HG02938 (cell line): ENCODE measurements around the gene FLOT2.
A peak's percentile ranks its signal among the peaks of the same experiment; 100 is the strongest.
"Not testable (repeated sequence)": the region's sequence is repeated elsewhere in the genome, so short reads cannot be mapped to it uniquely, and the experiment has no call there.

Source experiments
- ATAC-seq: cut with Tn5 transposase; IDR thresholded peaks from one replicate; pipeline ENCODE4 v1.9.1; 2021; ENCODE audit warnings: mild to moderate bottlenecking, moderate library complexity; ENCODE audit not compliant: unreplicated experiment

Gene FLOT2

GRCh38 chr17:28877150-28877711, 20.3 kb downstream of the FLOT2 start:
- ATAC-seq: not testable (repeated sequence)

GRCh38 chr17:28875848-28876550, 21.5 kb downstream of the FLOT2 start:
- ATAC-seq: no peak

- no peak for ATAC-seq
Measured at GRCh38 chr17:28874750-28875149, 22.8 kb downstream of the FLOT2 start.

- ATAC-seq: no peak
Measured at GRCh38 chr17:28873839-28874238, 23.7 kb downstream of the FLOT2 start.

- ATAC-seq: peak; percentile 96
Measured at GRCh38 chr17:28871056-28871579, 26.4 kb downstream of the FLOT2 start.

GRCh38 chr17:28867276-28867675, 30.3 kb downstream of the FLOT2 start:
- no peak for ATAC-seq

GRCh38 chr17:28865946-28866752, 31.4 kb downstream of the FLOT2 start:
- ATAC-seq: no peak

- ATAC-seq: no peak
Measured at GRCh38 chr17:28864991-28865849, 32.3 kb downstream of the FLOT2 start.

GRCh38 chr17:28863953-28864352, 33.6 kb downstream of the FLOT2 start:
- no peak for ATAC-seq

GRCh38 chr17:28862561-28862960, 35.0 kb downstream of the FLOT2 start:
- ATAC-seq: no peak

- no peak for ATAC-seq
Measured at GRCh38 chr17:28861393-28862203, 35.9 kb downstream of the FLOT2 start.

- ATAC-seq: no peak
Measured at GRCh38 chr17:28860363-28860808, 37.1 kb downstream of the FLOT2 start.

- no peak for ATAC-seq
Measured at GRCh38 chr17:28858801-28859355, 38.7 kb downstream of the FLOT2 start.

GRCh38 chr17:28857905-28858800, 39.4 kb downstream of the FLOT2 start:
- ATAC-seq: no peak

- ATAC-seq: no peak
Measured at GRCh38 chr17:28856028-28856574, 41.4 kb downstream of the FLOT2 start.

GRCh38 chr17:28855336-28855679, 42.2 kb downstream of the FLOT2 start:
- no peak for ATAC-seq

- peak; percentile 89 for ATAC-seq
Measured at GRCh38 chr17:28854457-28855335, 42.8 kb downstream of the FLOT2 start, which contains the start of gene ERAL1. Gene ERAL1 (plus strand): TSS chr17:28855016. CDS start chr17:28855035, 19 bp downstream.
